T-helper 1 cell treated with Interleukin-12 subunit alpha and Interleukin-12 subunit beta and Interleukin-4 antibody, amounts not matched to agents 30 ng/mL and 1 ng/mL, for 36 hours (primary cell): ENCODE results near the gene TMEM178B. TPM values are rescaled to one million over a fixed set of nuclear protein-coding genes. Genes with fewer than 3 reads are reported as not detected.
"Not testable (repeated sequence)": the region's sequence is repeated elsewhere in the genome, so short reads cannot be mapped to it uniquely, and the experiment has no call there.

Source experiments
- intact Hi-C: fragments of 100-400 bp; cut with micrococcal nuclease; formaldehyde crosslinking; loops from one replicate; pipeline ENCODE4 v1.15.1; 2024
- total RNA-seq: library from RNA; stranded (reverse); gene quantifications from 2 replicates; pipeline ENCODE4 v1.2.3, GENCODE V29; 2022

TMEM178B gene
- total RNA-seq, 1 donor from 2014 or later, result 6.5 TPM

GRCh38 chr7:141073173-141073640, 657 bp upstream of the TMEM178B start:
- intact Hi-C loops, result loop anchor here (2.0 to 10.0 kb wide), 7 partner anchors 50 to 596 kb away; partner anchors contain the start of genes MKRN1 and NDUFB2

GRCh38 chr7:141074162-141074991, 513 bp downstream of the TMEM178B start:
- intact Hi-C loops, result loop anchor here (2.0 to 10.0 kb wide), 5 partner anchors 188 to 664 kb away; partner anchors contain the start of genes MKRN1, NDUFB2 and SSBP1

- intact Hi-C loops, result loop anchor here (2.0 to 10.0 kb wide), 5 partner anchors 187 to 664 kb away; partner anchors contain the start of genes MKRN1, NDUFB2 and SSBP1
Measured at GRCh38 chr7:141074997-141075396, 1.1 kb downstream of the TMEM178B start.

- intact Hi-C loops, result loop anchor here (10.0 kb wide), 1 partner anchor 382 kb away; the partner anchor contains the start of gene NDUFB2
Measured at GRCh38 chr7:141076377-141076776, 2.5 kb downstream of the TMEM178B start.

GRCh38 chr7:141079219-141079618, 5.4 kb downstream of the TMEM178B start:
- intact Hi-C loops, result loop anchor here (10.0 kb wide), 1 partner anchor 384 kb away; the partner anchor contains the start of gene NDUFB2

- intact Hi-C loops, result not testable (repeated sequence)
Measured at GRCh38 chr7:141089490-141089889, 15.6 kb downstream of the TMEM178B start.

- intact Hi-C loops, result no loop called here
Measured at GRCh38 chr7:141094336-141095070, 20.6 kb downstream of the TMEM178B start.

GRCh38 chr7:141097430-141097829, 23.6 kb downstream of the TMEM178B start:
- intact Hi-C loops, result no loop called here

GRCh38 chr7:141102436-141102835, 28.6 kb downstream of the TMEM178B start:
- intact Hi-C loops, result no loop called here

GRCh38 chr7:141103847-141104429, 30.1 kb downstream of the TMEM178B start:
- intact Hi-C loops, result no loop called here

- intact Hi-C loops, result no loop called here
Measured at GRCh38 chr7:141113131-141113530, 39.3 kb downstream of the TMEM178B start.

- intact Hi-C loops, result no loop called here
Measured at GRCh38 chr7:141114029-141114664, 40.3 kb downstream of the TMEM178B start.

- intact Hi-C loops, result no loop called here
Measured at GRCh38 chr7:141115965-141116364, 42.1 kb downstream of the TMEM178B start.

- intact Hi-C loops, result not testable (repeated sequence)
Measured at GRCh38 chr7:141116661-141117060, 42.8 kb downstream of the TMEM178B start.

GRCh38 chr7:141118767-141119166, 44.9 kb downstream of the TMEM178B start:
- intact Hi-C loops, result no loop called here

GRCh38 chr7:141119187-141119586, 45.3 kb downstream of the TMEM178B start:
- intact Hi-C loops, result no loop called here

- intact Hi-C loops, result no loop called here
Measured at GRCh38 chr7:141122736-141123135, 48.9 kb downstream of the TMEM178B start.

- intact Hi-C loops, result no loop called here
Measured at GRCh38 chr7:141123522-141123921, 49.7 kb downstream of the TMEM178B start.

GRCh38 chr7:141126107-141126506, 52.2 kb downstream of the TMEM178B start:
- intact Hi-C loops, result no loop called here

- intact Hi-C loops, result no loop called here
Measured at GRCh38 chr7:141128506-141128905, 54.6 kb downstream of the TMEM178B start.

- intact Hi-C loops, result no loop called here
Measured at GRCh38 chr7:141128931-141129330, 55.1 kb downstream of the TMEM178B start.
